ENCODE results near the gene FUT1. TPM values are rescaled to one million over a fixed set of nuclear protein-coding genes. Genes with fewer than 3 reads are reported as not detected.

FUT1 gene
- total and polyA plus RNA-seq, 2 of the 8 experiments (the other 6 are each of a cell fraction or from before 2014, with no cell fraction given), result 7.4 to 12.9 TPM

DNA sequence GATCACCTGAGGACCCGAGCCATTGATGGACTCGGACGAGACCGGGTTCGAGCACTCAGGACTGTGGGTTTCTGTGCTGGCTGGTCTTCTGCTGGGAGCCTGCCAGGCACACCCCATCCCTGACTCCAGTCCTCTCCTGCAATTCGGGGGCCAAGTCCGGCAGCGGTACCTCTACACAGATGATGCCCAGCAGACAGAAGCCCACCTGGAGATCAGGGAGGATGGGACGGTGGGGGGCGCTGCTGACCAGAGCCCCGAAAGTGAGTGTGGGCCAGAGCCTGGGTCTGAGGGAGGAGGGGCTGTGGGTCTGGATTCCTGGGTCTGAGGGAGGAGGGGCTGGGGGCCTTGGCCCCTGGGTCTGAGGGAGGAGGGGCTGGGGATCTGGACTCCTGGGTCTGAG lies 3.8 kb upstream of the FUT1 start (continued):
- TF ChIP-seq JUND (IDR thresholded peaks at IDR 0.05; ENCODE audit: low read length) (no peak), POLR2AphosphoS5 (IDR thresholded peaks at IDR 0.05; ENCODE audit: low read depth, low read length) (no peak), SP2 (IDR thresholded peaks at IDR 0.05; ENCODE audit: low read length) (no peak), BCL11A (IDR thresholded peaks at IDR 0.05; ENCODE audit: low read depth in 2 of 2, low read length in 2 of 2) (no peak), PHF8 (conservative IDR thresholded peaks at IDR 0.05; ENCODE audit: low read depth, low read length) (no peak), SP1 (IDR thresholded peaks at IDR 0.05; ENCODE audit: low read depth, low read length) (no peak), ZNF274 (IDR thresholded peaks at IDR 0.05; ENCODE audit: borderline replicate concordance, extremely low read depth, low read length) (no peak), SUZ12 (IDR thresholded peaks at IDR 0.05; ENCODE audit: low read length) (no peak)
- TF ChIP-seq, protein P1, sequence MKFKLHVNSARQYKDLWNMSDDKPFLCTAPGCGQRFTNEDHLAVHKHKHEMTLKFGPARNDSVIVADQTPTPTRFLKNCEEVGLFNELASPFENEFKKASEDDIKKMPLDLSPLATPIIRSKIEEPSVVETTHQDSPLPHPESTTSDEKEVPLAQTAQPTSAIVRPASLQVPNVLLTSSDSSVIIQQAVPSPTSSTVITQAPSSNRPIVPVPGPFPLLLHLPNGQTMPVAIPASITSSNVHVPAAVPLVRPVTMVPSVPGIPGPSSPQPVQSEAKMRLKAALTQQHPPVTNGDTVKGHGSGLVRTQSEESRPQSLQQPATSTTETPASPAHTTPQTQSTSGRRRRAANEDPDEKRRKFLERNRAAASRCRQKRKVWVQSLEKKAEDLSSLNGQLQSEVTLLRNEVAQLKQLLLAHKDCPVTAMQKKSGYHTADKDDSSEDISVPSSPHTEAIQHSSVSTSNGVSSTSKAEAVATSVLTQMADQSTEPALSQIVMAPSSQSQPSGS (IDR thresholded peaks at IDR 0.05; ENCODE audit: low read length), result no peak
- TF ChIP-seq, protein P2, sequence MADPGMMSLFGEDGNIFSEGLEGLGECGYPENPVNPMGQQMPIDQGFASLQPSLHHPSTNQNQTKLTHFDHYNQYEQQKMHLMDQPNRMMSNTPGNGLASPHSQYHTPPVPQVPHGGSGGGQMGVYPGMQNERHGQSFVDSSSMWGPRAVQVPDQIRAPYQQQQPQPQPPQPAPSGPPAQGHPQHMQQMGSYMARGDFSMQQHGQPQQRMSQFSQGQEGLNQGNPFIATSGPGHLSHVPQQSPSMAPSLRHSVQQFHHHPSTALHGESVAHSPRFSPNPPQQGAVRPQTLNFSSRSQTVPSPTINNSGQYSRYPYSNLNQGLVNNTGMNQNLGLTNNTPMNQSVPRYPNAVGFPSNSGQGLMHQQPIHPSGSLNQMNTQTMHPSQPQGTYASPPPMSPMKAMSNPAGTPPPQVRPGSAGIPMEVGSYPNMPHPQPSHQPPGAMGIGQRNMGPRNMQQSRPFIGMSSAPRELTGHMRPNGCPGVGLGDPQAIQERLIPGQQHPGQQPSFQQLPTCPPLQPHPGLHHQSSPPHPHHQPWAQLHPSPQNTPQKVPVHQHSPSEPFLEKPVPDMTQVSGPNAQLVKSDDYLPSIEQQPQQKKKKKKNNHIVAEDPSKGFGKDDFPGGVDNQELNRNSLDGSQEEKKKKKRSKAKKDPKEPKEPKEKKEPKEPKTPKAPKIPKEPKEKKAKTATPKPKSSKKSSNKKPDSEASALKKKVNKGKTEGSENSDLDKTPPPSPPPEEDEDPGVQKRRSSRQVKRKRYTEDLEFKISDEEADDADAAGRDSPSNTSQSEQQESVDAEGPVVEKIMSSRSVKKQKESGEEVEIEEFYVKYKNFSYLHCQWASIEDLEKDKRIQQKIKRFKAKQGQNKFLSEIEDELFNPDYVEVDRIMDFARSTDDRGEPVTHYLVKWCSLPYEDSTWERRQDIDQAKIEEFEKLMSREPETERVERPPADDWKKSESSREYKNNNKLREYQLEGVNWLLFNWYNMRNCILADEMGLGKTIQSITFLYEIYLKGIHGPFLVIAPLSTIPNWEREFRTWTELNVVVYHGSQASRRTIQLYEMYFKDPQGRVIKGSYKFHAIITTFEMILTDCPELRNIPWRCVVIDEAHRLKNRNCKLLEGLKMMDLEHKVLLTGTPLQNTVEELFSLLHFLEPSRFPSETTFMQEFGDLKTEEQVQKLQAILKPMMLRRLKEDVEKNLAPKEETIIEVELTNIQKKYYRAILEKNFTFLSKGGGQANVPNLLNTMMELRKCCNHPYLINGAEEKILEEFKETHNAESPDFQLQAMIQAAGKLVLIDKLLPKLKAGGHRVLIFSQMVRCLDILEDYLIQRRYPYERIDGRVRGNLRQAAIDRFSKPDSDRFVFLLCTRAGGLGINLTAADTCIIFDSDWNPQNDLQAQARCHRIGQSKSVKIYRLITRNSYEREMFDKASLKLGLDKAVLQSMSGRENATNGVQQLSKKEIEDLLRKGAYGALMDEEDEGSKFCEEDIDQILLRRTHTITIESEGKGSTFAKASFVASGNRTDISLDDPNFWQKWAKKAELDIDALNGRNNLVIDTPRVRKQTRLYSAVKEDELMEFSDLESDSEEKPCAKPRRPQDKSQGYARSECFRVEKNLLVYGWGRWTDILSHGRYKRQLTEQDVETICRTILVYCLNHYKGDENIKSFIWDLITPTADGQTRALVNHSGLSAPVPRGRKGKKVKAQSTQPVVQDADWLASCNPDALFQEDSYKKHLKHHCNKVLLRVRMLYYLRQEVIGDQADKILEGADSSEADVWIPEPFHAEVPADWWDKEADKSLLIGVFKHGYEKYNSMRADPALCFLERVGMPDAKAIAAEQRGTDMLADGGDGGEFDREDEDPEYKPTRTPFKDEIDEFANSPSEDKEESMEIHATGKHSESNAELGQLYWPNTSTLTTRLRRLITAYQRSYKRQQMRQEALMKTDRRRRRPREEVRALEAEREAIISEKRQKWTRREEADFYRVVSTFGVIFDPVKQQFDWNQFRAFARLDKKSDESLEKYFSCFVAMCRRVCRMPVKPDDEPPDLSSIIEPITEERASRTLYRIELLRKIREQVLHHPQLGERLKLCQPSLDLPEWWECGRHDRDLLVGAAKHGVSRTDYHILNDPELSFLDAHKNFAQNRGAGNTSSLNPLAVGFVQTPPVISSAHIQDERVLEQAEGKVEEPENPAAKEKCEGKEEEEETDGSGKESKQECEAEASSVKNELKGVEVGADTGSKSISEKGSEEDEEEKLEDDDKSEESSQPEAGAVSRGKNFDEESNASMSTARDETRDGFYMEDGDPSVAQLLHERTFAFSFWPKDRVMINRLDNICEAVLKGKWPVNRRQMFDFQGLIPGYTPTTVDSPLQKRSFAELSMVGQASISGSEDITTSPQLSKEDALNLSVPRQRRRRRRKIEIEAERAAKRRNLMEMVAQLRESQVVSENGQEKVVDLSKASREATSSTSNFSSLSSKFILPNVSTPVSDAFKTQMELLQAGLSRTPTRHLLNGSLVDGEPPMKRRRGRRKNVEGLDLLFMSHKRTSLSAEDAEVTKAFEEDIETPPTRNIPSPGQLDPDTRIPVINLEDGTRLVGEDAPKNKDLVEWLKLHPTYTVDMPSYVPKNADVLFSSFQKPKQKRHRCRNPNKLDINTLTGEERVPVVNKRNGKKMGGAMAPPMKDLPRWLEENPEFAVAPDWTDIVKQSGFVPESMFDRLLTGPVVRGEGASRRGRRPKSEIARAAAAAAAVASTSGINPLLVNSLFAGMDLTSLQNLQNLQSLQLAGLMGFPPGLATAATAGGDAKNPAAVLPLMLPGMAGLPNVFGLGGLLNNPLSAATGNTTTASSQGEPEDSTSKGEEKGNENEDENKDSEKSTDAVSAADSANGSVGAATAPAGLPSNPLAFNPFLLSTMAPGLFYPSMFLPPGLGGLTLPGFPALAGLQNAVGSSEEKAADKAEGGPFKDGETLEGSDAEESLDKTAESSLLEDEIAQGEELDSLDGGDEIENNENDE (IDR thresholded peaks at IDR 0.05; ENCODE audit: insufficient replicate concordance, low read length), result no peak

All from H1 (cell line).